Measurements from ENCODE around the gene ACTR5. TPM values are rescaled to one million over a fixed set of nuclear protein-coding genes. Genes with fewer than 3 reads are reported as not detected.

Gene ACTR5
- total RNA-seq, 1 experiment from 2014 or later, result 12.9 TPM

DNA sequence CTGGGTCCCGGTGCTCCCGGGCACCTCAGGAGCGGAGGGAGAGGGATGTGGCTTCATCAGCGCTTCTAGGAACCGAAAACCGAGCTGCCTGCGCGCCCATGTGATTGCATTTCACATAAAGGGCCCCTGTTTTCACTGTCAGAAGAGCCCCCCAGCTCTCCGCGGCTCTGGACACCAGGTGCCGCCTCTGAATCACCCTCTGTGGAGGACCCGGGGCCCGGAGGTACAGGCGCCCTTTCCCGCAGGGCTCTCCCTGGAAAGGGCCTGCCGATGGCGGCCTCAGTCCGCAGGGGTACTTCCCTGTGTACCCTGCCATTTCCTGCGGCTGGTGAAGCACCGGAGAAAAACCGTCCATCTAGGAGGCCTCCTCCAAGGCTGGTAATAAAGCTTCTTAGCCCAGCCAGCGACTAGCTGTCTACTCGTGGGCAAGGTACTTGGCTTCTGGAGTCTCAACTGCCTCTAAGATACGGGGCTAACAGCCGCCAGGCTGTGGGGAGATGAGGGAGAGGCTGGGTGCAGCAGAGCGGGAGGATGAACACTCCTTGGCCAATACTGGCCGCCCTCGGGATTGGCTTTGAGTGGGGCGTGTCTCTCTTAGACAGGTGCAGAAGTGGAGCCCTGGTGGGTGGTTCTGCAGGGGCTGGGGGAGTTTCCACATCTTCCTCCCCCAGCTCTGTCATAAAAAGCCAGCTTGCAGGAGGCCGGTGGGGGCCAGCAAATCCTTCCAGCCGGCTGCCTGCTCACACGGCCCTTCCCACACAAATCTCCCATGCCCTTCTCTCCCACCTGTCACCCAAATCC, 58.8 kb downstream of the ACTR5 start:
- peaks cover 81% of the 10 kb centered on the region for H3K27me3 Mint-ChIP-seq (ENCODE audit: unreplicated experiment)
- no TSS peak for BruUV-seq (replicated peaks)
- TF ChIP-seq, protein P1, sequence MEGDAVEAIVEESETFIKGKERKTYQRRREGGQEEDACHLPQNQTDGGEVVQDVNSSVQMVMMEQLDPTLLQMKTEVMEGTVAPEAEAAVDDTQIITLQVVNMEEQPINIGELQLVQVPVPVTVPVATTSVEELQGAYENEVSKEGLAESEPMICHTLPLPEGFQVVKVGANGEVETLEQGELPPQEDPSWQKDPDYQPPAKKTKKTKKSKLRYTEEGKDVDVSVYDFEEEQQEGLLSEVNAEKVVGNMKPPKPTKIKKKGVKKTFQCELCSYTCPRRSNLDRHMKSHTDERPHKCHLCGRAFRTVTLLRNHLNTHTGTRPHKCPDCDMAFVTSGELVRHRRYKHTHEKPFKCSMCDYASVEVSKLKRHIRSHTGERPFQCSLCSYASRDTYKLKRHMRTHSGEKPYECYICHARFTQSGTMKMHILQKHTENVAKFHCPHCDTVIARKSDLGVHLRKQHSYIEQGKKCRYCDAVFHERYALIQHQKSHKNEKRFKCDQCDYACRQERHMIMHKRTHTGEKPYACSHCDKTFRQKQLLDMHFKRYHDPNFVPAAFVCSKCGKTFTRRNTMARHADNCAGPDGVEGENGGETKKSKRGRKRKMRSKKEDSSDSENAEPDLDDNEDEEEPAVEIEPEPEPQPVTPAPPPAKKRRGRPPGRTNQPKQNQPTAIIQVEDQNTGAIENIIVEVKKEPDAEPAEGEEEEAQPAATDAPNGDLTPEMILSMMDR (IDR thresholded peaks at IDR 0.05; ENCODE audit: unreplicated experiment), result no peak
- H3K36me3 Mint-ChIP-seq (ENCODE audit: insufficient read depth, unreplicated experiment), result peaks cover 8% of the 10 kb centered on the region
- H3K9me3 Mint-ChIP-seq (ENCODE audit: low read depth, unreplicated experiment), result no peaks in the 10 kb centered on the region
- CTCF ChIA-PET, result no interaction called here
- intact Hi-C loops (cut with micrococcal nuclease; ENCODE audit: unreplicated experiment), result no loop called here
- H3K4me3 Mint-ChIP-seq (ENCODE audit: low read depth, unreplicated experiment), result peak overlapping the region; percentile 85
- H3K4me1 Mint-ChIP-seq (ENCODE audit: low read depth, unreplicated experiment), result no peaks in the 10 kb centered on the region
- no peak for DNase-seq
- H3K27ac Mint-ChIP-seq (ENCODE audit: unreplicated experiment), result no peak overlapping the region

DNA sequence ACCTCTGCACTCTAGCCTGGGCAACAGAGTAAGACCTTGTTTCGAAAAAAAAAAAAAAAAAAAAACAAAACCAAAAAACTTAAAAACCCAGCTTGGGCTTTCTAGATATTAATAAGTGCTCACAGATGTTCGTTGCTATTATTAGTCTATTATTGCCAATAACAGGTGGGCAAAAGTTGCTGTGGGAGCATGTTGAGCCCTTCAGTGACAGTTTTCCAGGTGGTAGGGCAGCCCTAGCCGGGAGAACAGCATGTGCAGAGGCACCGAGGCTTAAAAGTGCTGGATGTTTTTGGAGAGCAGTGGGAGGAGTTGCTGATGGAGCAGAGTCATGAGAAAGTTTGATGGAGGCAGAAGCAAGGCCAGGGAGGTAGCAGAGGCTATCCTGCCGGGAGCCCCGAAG, 61.7 kb downstream of the ACTR5 start:
- Mint-ChIP-seq H3K27me3 (ENCODE audit: unreplicated experiment) (peaks cover 87% of the 10 kb centered on the region), H3K27ac (ENCODE audit: unreplicated experiment) (no peak overlapping the region), H3K9me3 (ENCODE audit: low read depth, unreplicated experiment) (no peaks in the 10 kb centered on the region), H3K4me1 (ENCODE audit: low read depth, unreplicated experiment) (no peaks in the 10 kb centered on the region), H3K36me3 (ENCODE audit: insufficient read depth, unreplicated experiment) (peaks cover 8% of the 10 kb centered on the region), H3K4me3 (ENCODE audit: low read depth, unreplicated experiment) (no peak overlapping the region)
- intact Hi-C loops (cut with micrococcal nuclease; ENCODE audit: unreplicated experiment), result no loop called here
- CTCF ChIA-PET, result interaction anchor here (0.6 kb wide), 1 partner anchor 20 kb away, joined by 3 read pairs; no protein-coding TSS in a partner anchor
- TF ChIP-seq, protein P1 (IDR thresholded peaks at IDR 0.05; ENCODE audit: unreplicated experiment), result no peak
- DNase-seq, result no peak
- BruUV-seq (replicated peaks), result no TSS peak

DNA sequence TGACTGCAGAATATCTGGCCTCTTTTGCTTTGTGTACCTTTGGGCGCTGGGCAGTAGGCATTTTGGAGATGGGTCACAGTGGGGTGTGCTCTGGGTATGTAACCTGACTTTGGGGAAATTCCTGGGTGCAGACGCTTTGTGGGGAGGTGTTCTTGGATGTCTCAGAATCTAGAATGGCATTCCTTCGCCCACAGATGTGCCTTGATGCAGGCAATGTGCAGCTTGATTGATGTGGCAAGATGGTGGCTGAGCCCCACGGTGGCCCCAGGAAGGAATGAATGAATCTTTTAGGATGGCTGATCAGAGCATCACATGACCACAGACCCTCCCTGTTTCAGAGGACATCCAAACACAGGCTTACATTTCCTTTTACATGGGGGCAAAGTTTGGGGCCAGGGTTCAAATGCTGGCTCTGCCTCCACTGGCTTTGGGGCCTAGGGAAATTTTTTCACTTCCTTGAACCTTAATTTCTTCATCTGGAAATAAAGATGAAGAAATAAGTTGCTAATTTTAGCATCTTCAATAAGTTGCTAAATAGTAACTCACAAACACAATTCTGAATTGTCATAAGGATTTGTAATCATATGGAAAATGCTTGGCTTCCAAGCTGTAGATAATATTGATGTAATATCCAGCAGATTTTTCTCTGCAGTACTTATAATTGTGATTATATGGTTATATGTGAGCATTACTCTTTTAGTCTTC, 62.8 kb downstream of the ACTR5 start:
- Mint-ChIP-seq H3K27me3 (ENCODE audit: unreplicated experiment) (peaks cover 87% of the 10 kb centered on the region), H3K4me1 (ENCODE audit: low read depth, unreplicated experiment) (no peaks in the 10 kb centered on the region), H3K9me3 (ENCODE audit: low read depth, unreplicated experiment) (no peaks in the 10 kb centered on the region), H3K4me3 (ENCODE audit: low read depth, unreplicated experiment) (no peak overlapping the region), H3K36me3 (ENCODE audit: insufficient read depth, unreplicated experiment) (peaks cover under 1% of the 10 kb centered on the region), H3K27ac (ENCODE audit: unreplicated experiment) (no peak overlapping the region)
- no peak for DNase-seq
- CTCF ChIA-PET, result no interaction called here
- no TSS peak for BruUV-seq (replicated peaks)
- intact Hi-C loops (cut with micrococcal nuclease; ENCODE audit: unreplicated experiment), result no loop called here
- TF ChIP-seq, protein P1 (IDR thresholded peaks at IDR 0.05; ENCODE audit: unreplicated experiment), result no peak

DNA sequence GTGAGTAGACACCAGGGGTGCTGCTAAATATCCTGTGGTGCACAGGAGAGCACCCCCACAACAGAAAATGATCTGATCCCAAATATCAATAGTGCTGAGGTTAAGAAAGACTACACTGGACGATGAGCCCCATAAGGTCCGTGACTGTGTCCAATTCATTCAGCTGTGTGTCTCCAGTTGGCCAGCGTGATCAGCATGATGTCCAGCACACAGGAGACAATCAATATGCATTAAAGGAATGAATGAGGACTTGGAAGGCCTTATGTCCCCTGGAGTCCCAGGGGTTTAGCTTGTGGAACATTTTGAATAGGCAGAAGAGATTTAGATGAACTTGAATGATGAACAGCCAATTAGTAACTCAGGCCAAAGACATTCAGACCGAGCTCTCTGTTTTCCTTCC, 63.5 kb downstream of the ACTR5 start:
- H3K27me3 Mint-ChIP-seq (ENCODE audit: unreplicated experiment), result peaks cover 87% of the 10 kb centered on the region

More for the DNA sequence above, 63.5 kb downstream of the ACTR5 start:
- no peaks in the 10 kb centered on the region for H3K36me3 Mint-ChIP-seq (ENCODE audit: insufficient read depth, unreplicated experiment)
- CTCF ChIA-PET, result no interaction called here
- H3K4me3 Mint-ChIP-seq (ENCODE audit: low read depth, unreplicated experiment), result no peak overlapping the region
- no TSS peak for BruUV-seq (replicated peaks)
- intact Hi-C loops (cut with micrococcal nuclease; ENCODE audit: unreplicated experiment), result no loop called here
- H3K27ac Mint-ChIP-seq (ENCODE audit: unreplicated experiment), result no peak overlapping the region
- H3K9me3 Mint-ChIP-seq (ENCODE audit: low read depth, unreplicated experiment), result no peaks in the 10 kb centered on the region
- TF ChIP-seq, protein P1 (IDR thresholded peaks at IDR 0.05; ENCODE audit: unreplicated experiment), result no peak
- H3K4me1 Mint-ChIP-seq (ENCODE audit: low read depth, unreplicated experiment), result no peaks in the 10 kb centered on the region
- no peak for DNase-seq
